ENCODE results near the gene DNAJC18. TPM values are rescaled to one million over a fixed set of nuclear protein-coding genes. Genes with fewer than 3 reads are reported as not detected.

DNAJC18 gene
- total RNA-seq, 2 experiments from 2014 or later = 7.5 to 8.7 TPM

DNA sequence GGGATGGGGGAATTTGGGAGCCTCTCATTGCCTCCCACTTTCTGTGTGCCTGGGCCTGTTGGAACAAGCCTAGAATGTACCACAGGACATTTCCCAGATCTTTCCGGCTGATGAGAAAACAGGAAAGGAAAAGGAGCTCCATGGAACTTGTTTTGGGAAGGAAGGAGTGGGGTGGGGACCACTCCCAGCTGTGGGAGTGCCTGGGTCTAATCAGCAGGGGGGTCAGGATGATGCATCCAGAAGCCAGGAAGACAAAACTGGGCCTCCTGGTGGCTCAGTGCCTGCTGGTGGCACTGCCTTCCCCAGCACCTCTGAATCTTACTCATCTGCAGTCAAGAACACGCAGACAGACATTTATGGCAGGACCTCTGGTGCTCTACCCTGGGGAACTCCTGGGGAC is 34.2 kb upstream of the DNAJC18 start:
- no peak for ATAC-seq (ENCODE audit: poor library complexity)
- Histone ChIP-seq H3K27ac (ENCODE audit: low read depth in 1 of 2, low read length in 2 of 2) (peak overlapping the region in 1 of 2 donors; percentile 65), H3K27me3 (ENCODE audit: control insufficient read depth in 1 of 2, insufficient read depth in 2 of 2, low read length in 2 of 2) (no peaks in the 10 kb centered on the region), H3K4me3 (ENCODE audit: low read length) (no peak overlapping the region), H3K9me3 (ENCODE audit: control insufficient read depth in 1 of 2, insufficient read depth in 1 of 2, low read length in 2 of 2) (no peaks in the 10 kb centered on the region), H3K36me3 (ENCODE audit: insufficient read depth, low read length) (peaks cover 39% of the 10 kb centered on the region), H3K4me1 (ENCODE audit: insufficient read depth, low read length) (peaks cover 98% of the 10 kb centered on the region)
- TF ChIP-seq, protein P1, sequence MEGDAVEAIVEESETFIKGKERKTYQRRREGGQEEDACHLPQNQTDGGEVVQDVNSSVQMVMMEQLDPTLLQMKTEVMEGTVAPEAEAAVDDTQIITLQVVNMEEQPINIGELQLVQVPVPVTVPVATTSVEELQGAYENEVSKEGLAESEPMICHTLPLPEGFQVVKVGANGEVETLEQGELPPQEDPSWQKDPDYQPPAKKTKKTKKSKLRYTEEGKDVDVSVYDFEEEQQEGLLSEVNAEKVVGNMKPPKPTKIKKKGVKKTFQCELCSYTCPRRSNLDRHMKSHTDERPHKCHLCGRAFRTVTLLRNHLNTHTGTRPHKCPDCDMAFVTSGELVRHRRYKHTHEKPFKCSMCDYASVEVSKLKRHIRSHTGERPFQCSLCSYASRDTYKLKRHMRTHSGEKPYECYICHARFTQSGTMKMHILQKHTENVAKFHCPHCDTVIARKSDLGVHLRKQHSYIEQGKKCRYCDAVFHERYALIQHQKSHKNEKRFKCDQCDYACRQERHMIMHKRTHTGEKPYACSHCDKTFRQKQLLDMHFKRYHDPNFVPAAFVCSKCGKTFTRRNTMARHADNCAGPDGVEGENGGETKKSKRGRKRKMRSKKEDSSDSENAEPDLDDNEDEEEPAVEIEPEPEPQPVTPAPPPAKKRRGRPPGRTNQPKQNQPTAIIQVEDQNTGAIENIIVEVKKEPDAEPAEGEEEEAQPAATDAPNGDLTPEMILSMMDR (IDR thresholded peaks at IDR 0.05) = no peak
- no peaks in the 10 kb centered on the region for H3K27me3 Mint-ChIP-seq
- no peak for DNase-seq
- H3K27ac Mint-ChIP-seq = peak overlapping the region; percentile 92
- CTCF ChIA-PET = interaction anchor here (0.9 to 1.5 kb wide), 3 partner anchors 30 to 51 kb away, joined by 3 read pairs; no protein-coding TSS in a partner anchor
- H3K36me3 Mint-ChIP-seq (ENCODE audit: low read depth) = peaks cover 35% of the 10 kb centered on the region
- no peaks in the 10 kb centered on the region for H3K9me3 Mint-ChIP-seq
- peak overlapping the region; percentile 45 for H3K4me3 Mint-ChIP-seq
- intact Hi-C loops (cut with DNase I, micrococcal nuclease) = loop anchor here (5.0 kb wide), 3 partner anchors 36 to 51 kb away; partner anchors contain the start of gene DNAJC18 (in 1 of the 2)
- POLR2A ChIA-PET = interaction anchor here (0.7 to 2.7 kb wide), 5 partner anchors 9 to 88 kb away, joined by 3 to 26 read pairs (median 6); partner anchors contain the start of genes DNAJC18, STING1 and UBE2D2
- H3K4me1 Mint-ChIP-seq (ENCODE audit: low read depth) = peaks cover 88% of the 10 kb centered on the region

DNA sequence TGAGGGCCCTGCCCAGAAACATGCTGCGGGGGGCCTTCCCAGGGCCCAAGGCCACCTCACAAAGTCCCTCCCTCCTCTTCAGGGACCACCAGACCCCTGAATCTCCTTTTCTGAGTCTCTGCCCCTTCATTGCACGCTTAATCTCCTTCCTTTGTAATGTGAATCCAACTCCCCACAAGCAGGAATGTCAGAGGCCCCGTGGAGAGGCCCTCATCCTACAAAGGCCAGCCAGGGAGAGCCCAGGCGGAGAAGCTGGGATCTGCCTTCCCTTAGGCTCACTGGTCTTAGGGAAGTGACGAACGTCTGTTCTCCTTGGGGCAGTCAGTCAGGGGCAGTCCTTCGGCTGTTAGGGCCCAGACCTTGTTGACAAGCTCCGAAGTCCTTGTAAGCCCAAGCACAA is 33.8 kb upstream of the DNAJC18 start:
- no peak overlapping the region for H3K4me3 Mint-ChIP-seq
- Histone ChIP-seq H3K4me1 (ENCODE audit: insufficient read depth, low read length) (peaks cover 98% of the 10 kb centered on the region), H3K36me3 (ENCODE audit: insufficient read depth, low read length) (peaks cover 35% of the 10 kb centered on the region), H3K9me3 (ENCODE audit: control insufficient read depth in 1 of 2, insufficient read depth in 1 of 2, low read length in 2 of 2) (no peaks in the 10 kb centered on the region), H3K27me3 (ENCODE audit: control insufficient read depth in 1 of 2, insufficient read depth in 2 of 2, low read length in 2 of 2) (no peaks in the 10 kb centered on the region), H3K27ac (ENCODE audit: low read depth in 1 of 2, low read length in 2 of 2) (peak overlapping the region in 1 of 2 donors; percentile 65), H3K4me3 (ENCODE audit: low read length) (no peak overlapping the region)
- DNase-seq = no peak
- POLR2A ChIA-PET = interaction anchor here (0.8 to 2.7 kb wide), 4 partner anchors 9 to 34 kb away, joined by 3 to 26 read pairs (median 7); partner anchors contain the start of genes DNAJC18 and STING1
- intact Hi-C loops (cut with DNase I, micrococcal nuclease) = loop anchor here (5.0 kb wide), 3 partner anchors 36 to 51 kb away; partner anchors contain the start of gene DNAJC18 (in 1 of the 2)
- ATAC-seq (ENCODE audit: poor library complexity) = no peak
- TF ChIP-seq, protein P1 (IDR thresholded peaks at IDR 0.05) = no peak
- CTCF ChIA-PET = interaction anchor here (0.9 to 1.5 kb wide), 3 partner anchors 29 to 51 kb away, joined by 3 read pairs; no protein-coding TSS in a partner anchor
- peak overlapping the region; percentile 92 for H3K27ac Mint-ChIP-seq
- H3K36me3 Mint-ChIP-seq (ENCODE audit: low read depth) = peaks cover 30% of the 10 kb centered on the region
- H3K9me3 Mint-ChIP-seq = no peaks in the 10 kb centered on the region
- H3K27me3 Mint-ChIP-seq = no peaks in the 10 kb centered on the region
- peaks cover 88% of the 10 kb centered on the region for H3K4me1 Mint-ChIP-seq (ENCODE audit: low read depth)

DNA sequence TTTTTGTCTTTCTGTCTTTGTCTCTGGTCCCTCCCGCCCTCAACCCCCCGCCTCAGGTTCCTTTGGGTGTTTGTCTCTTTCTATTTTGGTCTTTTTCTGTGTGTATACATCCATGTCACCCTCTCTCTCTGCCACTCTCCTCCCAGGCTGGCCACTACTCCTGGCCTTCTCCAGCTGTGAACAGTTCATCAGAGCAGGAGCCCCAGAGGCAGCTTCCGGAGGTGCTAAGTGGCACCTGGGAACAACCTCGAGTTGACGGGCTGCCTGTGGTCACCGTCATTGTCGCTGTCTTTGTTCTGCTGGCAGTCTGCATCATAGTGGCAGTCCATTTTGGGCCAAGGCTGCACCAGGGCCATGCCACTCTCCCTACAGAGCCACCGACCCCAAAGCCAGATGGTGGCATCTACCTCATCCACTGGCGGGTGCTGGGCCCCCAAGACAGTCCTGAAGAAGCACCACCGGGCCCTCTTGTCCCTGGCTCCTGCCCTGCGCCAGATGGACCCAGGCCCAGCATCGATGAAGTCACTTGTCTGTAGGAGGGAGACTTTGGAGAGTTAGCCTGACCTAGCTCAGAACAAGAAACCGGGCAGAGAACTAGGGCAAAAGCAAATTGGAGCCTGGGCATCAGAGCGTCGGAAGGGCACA is 33.2 kb upstream of the DNAJC18 start:
- H3K27me3 Mint-ChIP-seq = no peaks in the 10 kb centered on the region
- Histone ChIP-seq H3K36me3 (ENCODE audit: insufficient read depth, low read length) (peaks cover 29% of the 10 kb centered on the region), H3K4me1 (ENCODE audit: insufficient read depth, low read length) (peaks cover 98% of the 10 kb centered on the region), H3K9me3 (ENCODE audit: control insufficient read depth in 1 of 2, insufficient read depth in 1 of 2, low read length in 2 of 2) (no peaks in the 10 kb centered on the region), H3K4me3 (ENCODE audit: low read length) (peak overlapping the region; percentile 59), H3K27me3 (ENCODE audit: control insufficient read depth in 1 of 2, insufficient read depth in 2 of 2, low read length in 2 of 2) (no peaks in the 10 kb centered on the region), H3K27ac (ENCODE audit: low read depth in 1 of 2, low read length in 2 of 2) (peak overlapping the region; percentile 43 to 65)
- DNase-seq (peak in 4 of 14 experiments; percentile 33 to 54 (median 46)), ATAC-seq (ENCODE audit: poor library complexity) (peak; percentile 7)
- TF ChIP-seq, protein P1 (IDR thresholded peaks at IDR 0.05) = no peak
- peak overlapping the region; percentile 88 for H3K4me3 Mint-ChIP-seq
- intact Hi-C loops (cut with DNase I, micrococcal nuclease) = loop anchor here (5.0 kb wide), 3 partner anchors 35 to 50 kb away; partner anchors contain the start of gene DNAJC18 (in 1 of the 2)
- H3K4me1 Mint-ChIP-seq (ENCODE audit: low read depth) = peaks cover 83% of the 10 kb centered on the region
- CTCF ChIA-PET = no interaction called here
- H3K9me3 Mint-ChIP-seq = no peaks in the 10 kb centered on the region
- peak overlapping the region; percentile 92 for H3K27ac Mint-ChIP-seq
- peaks cover 25% of the 10 kb centered on the region for H3K36me3 Mint-ChIP-seq (ENCODE audit: low read depth)
- POLR2A ChIA-PET = interaction anchor here (1.3 to 2.7 kb wide), 3 partner anchors 10 to 33 kb away, joined by 6 to 26 read pairs (median 8); partner anchors contain the start of genes DNAJC18 and STING1

All from CD4-positive, alpha-beta T cell (primary cell).